ACHN (cell line): ENCODE measurements around the gene CD19.
"Not testable (repeated sequence)": the region's sequence is repeated elsewhere in the genome, so short reads cannot be mapped to it uniquely, and the experiment has no call there.

Experiments
- DNase-seq: peaks from one replicate; pipeline ENCODE4 v3.0.0-alpha.2; 2015
- in situ Hi-C: cut with HindIII; loops from 2 replicates; pipeline ENCODE4 v1.10.0; 2017; ENCODE audit warnings: low sequenced_read_pairs, low pct_ligation_motif_present, low pct_unique_long_range_greater_than_20kb

The CD19 gene

DNA sequence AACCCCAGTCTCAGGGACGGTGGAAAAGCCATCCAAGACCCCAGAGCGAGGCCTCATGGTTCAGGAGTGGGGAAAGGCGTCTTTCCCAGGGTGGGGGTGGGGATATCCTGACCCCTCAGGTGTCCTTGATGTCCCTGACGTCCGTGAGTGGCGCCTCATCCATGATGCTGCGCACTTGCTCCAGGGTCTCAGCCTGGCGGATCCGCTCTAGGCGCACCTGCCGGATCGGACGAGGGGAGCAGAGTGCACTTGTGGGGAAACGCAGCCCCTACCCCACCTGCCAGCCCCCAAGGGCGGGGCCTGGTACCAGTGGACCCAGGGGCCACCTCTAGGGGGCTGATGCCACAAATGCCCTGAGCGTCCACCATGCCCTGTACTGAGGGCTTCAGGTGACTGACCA is 26.9 kb upstream of the CD19 start:
- in situ Hi-C loops, result no loop called here
- DNase-seq, result no peak

GRCh38 chr16:28905229-28905754 is 26.5 kb upstream of the CD19 start:
- in situ Hi-C loops, result no loop called here
- DNase-seq, result no peak

DNA sequence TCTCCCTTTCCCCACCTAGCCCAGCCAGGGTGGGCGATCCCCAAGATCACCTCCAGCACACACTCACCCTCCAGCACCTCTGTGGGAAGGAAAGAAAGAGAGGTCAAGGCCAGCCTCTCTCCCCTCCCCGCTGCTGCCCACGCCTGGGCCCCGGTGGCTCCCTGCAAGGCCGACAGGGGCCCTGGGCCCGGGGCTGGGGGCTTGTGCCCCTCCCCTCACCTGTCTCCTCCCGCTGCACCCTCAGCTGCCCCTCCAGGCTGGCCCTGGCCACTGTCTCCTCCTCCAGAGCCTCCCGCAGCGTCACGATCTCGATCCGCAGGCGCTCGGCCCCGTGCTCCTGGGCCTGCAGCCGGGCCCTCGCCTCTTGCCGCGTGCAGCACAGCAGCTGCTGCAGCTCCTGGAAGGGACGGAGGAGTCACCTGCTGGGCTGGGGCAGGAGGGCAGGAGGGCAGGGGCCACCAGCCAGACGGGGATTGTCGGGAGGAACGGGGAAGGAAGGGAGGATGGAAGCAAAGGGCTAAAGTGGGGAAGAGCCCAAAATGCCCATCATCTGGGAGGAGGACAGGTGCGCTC is 25.9 kb upstream of the CD19 start:
- in situ Hi-C loops, result no loop called here
- no peak for DNase-seq

GRCh38 chr16:28910086-28911031 is 21.4 kb upstream of the CD19 start:
- no peak for DNase-seq

GRCh38 chr16:28912558-28912957 is 19.2 kb upstream of the CD19 start:
- no peak for DNase-seq
- in situ Hi-C loops, result no loop called here

More at GRCh38 chr16:28910086-28911031, 21.4 kb upstream of the CD19 start:
- in situ Hi-C loops, result no loop called here

DNA sequence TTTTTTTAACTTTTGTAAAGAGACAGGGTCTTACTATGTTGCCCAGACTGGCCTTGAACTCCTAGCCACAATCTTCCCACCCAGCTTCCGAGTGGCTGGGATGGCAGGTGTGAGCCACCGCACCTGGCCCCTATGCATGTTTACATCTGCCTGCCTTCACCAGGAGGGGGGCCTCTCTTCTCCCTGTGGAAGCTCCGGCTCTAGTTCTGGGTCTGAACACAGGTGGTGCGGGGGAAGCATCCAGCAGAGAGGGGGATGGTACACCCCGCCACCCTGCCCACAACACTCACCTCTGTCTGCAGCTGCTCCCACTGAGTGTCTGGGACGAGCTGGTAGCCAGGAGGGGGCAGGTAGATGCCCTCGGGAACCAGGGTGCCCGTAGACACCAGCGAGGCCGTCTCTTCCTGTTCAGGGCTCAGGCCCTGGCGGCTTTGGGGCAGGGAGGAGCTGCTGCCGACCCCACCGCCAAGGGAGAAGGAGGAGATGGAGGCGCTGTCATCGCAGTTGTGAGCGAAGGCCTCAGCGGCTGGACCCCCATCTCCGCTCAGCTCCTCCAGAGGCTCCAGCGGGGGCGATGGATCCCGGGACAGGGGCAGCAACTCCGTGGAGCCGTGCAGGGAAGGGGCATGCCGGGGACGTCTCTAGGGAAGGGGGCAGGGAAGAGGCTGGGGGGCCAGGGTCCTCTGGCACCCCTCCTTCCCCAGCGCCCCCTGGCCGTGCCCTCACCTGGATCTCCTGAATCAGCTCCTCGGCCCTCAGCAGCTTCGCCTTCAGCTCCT is 17.6 kb upstream of the CD19 start:
- in situ Hi-C loops, result no loop called here
- DNase-seq, result no peak

- DNase-seq, result no peak
- in situ Hi-C loops, result no loop called here
These were observed 16.6 kb upstream of the CD19 start for GRCh38 chr16:28915181-28915580.

DNA sequence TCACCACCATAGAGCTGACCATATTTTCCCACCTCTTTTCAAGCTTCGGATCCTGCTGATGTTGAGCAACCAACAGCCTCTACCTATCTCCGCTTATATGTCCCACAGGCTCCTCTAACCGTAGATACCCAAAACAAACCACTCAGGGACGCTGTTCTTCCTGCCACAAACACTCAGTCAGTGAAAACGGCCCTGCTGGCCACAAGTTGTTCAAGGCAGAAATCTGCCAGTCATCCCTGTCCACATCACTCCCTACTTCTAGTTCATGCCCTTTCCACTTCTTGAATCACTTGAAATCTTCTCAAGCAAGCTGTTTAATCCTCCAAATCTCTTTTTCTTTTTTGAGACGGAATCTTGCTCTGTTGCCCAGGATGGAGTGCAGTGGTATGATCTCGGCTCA is 14.7 kb upstream of the CD19 start:
- no peak for DNase-seq
- in situ Hi-C loops, result no loop called here

GRCh38 chr16:28918698-28919097 is 13.1 kb upstream of the CD19 start:
- in situ Hi-C loops, result no loop called here
- no peak for DNase-seq

DNA sequence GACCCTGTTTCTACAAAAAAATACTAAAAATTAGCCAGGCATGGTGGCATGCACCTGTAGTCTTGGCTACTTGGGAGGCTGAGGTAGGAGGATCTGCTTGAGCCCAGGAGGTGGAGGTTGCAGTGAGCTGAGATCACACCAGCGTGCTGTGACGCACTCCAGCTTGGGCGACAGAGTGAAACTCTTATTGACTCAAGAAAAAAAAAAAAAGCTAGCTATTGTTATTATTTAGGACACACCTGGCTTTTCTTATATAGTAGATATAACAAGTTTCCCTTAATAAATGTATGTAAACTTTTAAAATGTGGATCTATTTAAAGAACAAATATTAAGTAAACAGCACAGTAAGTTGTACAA is 8.6 kb upstream of the CD19 start:
- in situ Hi-C loops, result no loop called here
- DNase-seq, result no peak

GRCh38 chr16:28923652-28924398 is 7.9 kb upstream of the CD19 start:
- in situ Hi-C loops, result no loop called here
- no peak for DNase-seq

- DNase-seq, result no peak
- in situ Hi-C loops, result no loop called here
These were observed 7.4 kb upstream of the CD19 start for GRCh38 chr16:28924399-28924761.

DNA sequence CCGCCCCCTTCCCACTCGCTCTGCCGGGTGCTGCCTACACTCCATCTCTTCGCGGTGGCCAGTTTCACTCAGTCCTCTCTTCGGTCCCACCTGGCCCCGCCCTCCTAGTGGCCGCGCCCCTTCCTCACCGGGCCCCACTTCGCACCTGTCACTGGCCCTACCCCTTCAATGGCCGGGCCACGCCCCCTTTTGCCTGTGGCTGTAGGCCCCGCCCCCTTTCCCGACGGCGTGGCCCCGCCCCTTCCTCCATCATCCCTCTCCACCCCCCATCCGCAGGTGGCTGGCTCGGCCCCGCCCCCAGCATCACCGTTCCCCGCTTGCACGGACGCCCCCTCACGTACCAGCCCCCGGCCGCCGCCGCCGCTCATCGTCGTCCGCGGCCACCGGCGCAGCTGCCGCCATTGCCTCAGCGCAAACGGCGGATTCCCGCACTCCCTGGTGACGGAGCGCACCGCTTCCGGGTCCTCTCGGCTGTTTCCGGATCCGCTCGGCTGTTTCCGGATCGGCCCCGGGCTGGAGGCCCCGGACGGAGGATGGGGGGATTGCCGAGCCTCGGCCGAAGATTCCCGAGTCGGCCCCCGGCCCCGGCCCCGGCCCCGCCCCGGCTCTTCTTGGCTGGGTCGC is 6.9 kb upstream of the CD19 start, which contains the start of gene RABEP2:
TSS of gene RABEP2 (minus strand) at position 477 of the 624 bp plus-strand sequence. CDS start at position 402, 75 bp downstream.
- peak; percentile 93 for DNase-seq
- in situ Hi-C loops, result no loop called here

- peak; percentile 80 for DNase-seq
- in situ Hi-C loops, result no loop called here
These were observed 6.2 kb upstream of the CD19 start for GRCh38 chr16:28925386-28926228.

- DNase-seq, in situ Hi-C loops: not testable (repeated sequence)
These were observed 5.5 kb upstream of the CD19 start for GRCh38 chr16:28926284-28926683.

- in situ Hi-C loops, result no loop called here
- no peak for DNase-seq
These were observed 4.0 kb upstream of the CD19 start for GRCh38 chr16:28927815-28928214.

- in situ Hi-C loops, result no loop called here
- no peak for DNase-seq
These were observed 1.6 kb upstream of the CD19 start for GRCh38 chr16:28930203-28930602.
